AG04449 (cell line): ENCODE data around the gene NDUFB6.
"Not testable (repeated sequence)": the region's sequence is repeated elsewhere in the genome, so short reads cannot be mapped to it uniquely, and the experiment has no call there.

Experiments used
- CTCF ChIA-PET: fragments of 350-600 bp; formaldehyde crosslinking; extraction: SDS; loops from one replicate; lab custom pipeline; 2021; ENCODE audit warnings: antibody characterized with exemption; lab: Yijun Ruan, JAX
- POLR2A ChIA-PET: fragments of 400-600, 350-600 bp; formaldehyde crosslinking; extraction: SDS; loops from one replicate; lab custom pipeline; 2020; ENCODE audit warnings: antibody characterized with exemption, inconsistent platforms; lab: Yijun Ruan, JAX
- DNase-seq: peaks from one replicate; pipeline ENCODE4 v3.0.0-alpha.2; 2010; ENCODE audit warnings: low read depth, low spot score
- H3K4me3 ChIP-seq: 2 replicates; pipeline ENCODE4 v1.5.1; 2011; ENCODE audit warnings: low read depth, mild to moderate bottlenecking, control low read depth, low read length
- CTCF ChIP-seq: IDR thresholded peaks from one replicate; pipeline ENCODE4 v1.5.1; 2011; ENCODE audit warnings: mild to moderate bottlenecking, moderate library complexity, low read length, control low read depth, inconsistent platforms; ENCODE audit not compliant: insufficient read depth; ENCODE audit errors: missing control alignments

Gene NDUFB6

GRCh38 chr9:32550562-32551275 is 22.2 kb downstream of the NDUFB6 start:
- DNase-seq = peak; percentile 45
- POLR2A ChIA-PET = interaction anchor here (0.6 to 2.5 kb wide), 4 partner anchors 15 to 166 kb away, joined by 3 to 9 read pairs (median 4); partner anchors contain the start of gene ACO1
- CTCF ChIA-PET = interaction anchor here (0.7 to 9.9 kb wide), 13 partner anchors 10 to 172 kb away, joined by 3 to 94 read pairs (median 6); partner anchors contain the start of genes ACO1 and RIGI
- peak; percentile 4 for TF ChIP-seq CTCF
- H3K4me3 ChIP-seq = peak overlapping the region; percentile 82

GRCh38 chr9:32550150-32550561 is 22.8 kb downstream of the NDUFB6 start:
- CTCF ChIA-PET = interaction anchor here (0.7 to 9.9 kb wide), 13 partner anchors 9 to 172 kb away, joined by 3 to 94 read pairs (median 6); partner anchors contain the start of genes ACO1 and RIGI
- TF ChIP-seq CTCF = peak; percentile 9
- DNase-seq = no peak
- peak overlapping the region; percentile 82 for H3K4me3 ChIP-seq
- POLR2A ChIA-PET = interaction anchor here (0.9 to 2.5 kb wide), 3 partner anchors 14 to 166 kb away, joined by 3 to 9 read pairs (median 5); partner anchors contain the start of gene ACO1

GRCh38 chr9:32548213-32548612 is 24.7 kb downstream of the NDUFB6 start:
- POLR2A ChIA-PET, H3K4me3 ChIP-seq, DNase-seq: not testable (repeated sequence)
- CTCF ChIA-PET = interaction anchor here (1.3 to 9.9 kb wide), 3 partner anchors 32 to 170 kb away, joined by 4 to 94 read pairs (median 30); no protein-coding TSS in a partner anchor

GRCh38 chr9:32545884-32546283 is 27.1 kb downstream of the NDUFB6 start:
- DNase-seq = no peak
- ChIA-PET POLR2A (no interaction called here), CTCF (interaction anchor here (1.1 to 5.0 kb wide), 4 partner anchors 15 to 167 kb away, joined by 3 to 30 read pairs (median 14); no protein-coding TSS in a partner anchor)
- H3K4me3 ChIP-seq = no peak overlapping the region
- no peak for TF ChIP-seq CTCF

- DNase-seq = no peak
- ChIA-PET CTCF (interaction anchor here (1.0 to 1.8 kb wide), 3 partner anchors 17 to 164 kb away, joined by 3 to 5 read pairs (median 4); partner anchors contain the start of gene RIGI), POLR2A (no interaction called here)
- no peak for TF ChIP-seq CTCF
- no peak overlapping the region for H3K4me3 ChIP-seq
Observed at GRCh38 chr9:32543047-32543446, 29.9 kb downstream of the NDUFB6 start.

GRCh38 chr9:32533816-32534215 is 39.1 kb downstream of the NDUFB6 start:
- ChIA-PET CTCF (interaction anchor here (1.0 to 1.6 kb wide), 3 partner anchors 11 to 136 kb away, joined by 3 to 4 read pairs (median 3); no protein-coding TSS in a partner anchor), POLR2A (interaction anchor here (0.6 kb wide), 1 partner anchor 18 kb away, joined by 4 read pairs; the partner anchor contains the start of gene SMIM27)
- no peak for TF ChIP-seq CTCF
- no peak for DNase-seq
- H3K4me3 ChIP-seq = no peak overlapping the region
